Hematopoietic multipotent progenitor cell treated with erythropoietin and hydrocortisone succinate and interleukin-3 and kit ligand, for 15 days (in vitro differentiated cells): ENCODE data around the gene PUS1.
A peak's percentile ranks its signal among the peaks of the same experiment; 100 is the strongest.
"Not testable (repeated sequence)": the region's sequence is repeated elsewhere in the genome, so short reads cannot be mapped to it uniquely, and the experiment has no call there.

Experiments used
- DNase-seq: peaks from one replicate; pipeline ENCODE4 v3.0.0-alpha.2; 2015; ENCODE audit warnings: low spot score

Gene PUS1

DNA sequence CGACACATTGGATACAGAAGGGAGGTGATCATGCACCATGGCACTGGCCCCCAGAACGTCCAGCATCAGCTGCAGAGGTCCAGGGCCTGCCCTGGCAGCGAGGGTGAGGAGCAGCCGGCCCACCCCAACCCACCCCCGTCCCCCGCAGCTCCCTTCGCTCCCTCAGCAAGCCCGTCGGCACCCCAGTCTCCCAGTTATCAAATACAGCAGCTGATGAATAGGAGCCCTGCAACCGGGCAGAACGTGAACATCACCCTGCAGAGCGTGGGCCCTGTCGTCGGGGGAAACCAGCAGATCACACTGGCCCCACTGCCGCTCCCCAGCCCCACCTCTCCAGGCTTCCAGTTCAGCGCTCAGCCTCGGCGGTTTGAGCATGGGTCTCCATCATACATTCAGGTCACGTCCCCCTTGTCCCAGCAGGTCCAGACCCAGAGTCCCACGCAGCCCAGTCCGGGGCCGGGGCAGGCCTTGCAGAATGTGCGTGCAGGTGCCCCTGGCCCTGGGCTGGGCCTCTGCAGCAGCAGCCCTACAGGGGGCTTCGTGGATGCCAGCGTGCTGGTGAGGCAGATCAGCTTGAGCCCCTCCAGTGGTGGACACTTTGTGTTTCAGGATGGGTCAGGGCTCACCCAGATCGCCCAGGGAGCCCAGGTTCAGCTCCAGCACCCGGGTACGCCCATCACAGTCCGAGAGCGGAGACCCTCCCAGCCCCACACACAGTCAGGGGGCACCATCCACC, 31.7 kb downstream of the PUS1 start:
- not testable (repeated sequence) for DNase-seq

- not testable (repeated sequence) for DNase-seq
These were observed 32.3 kb downstream of the PUS1 start for GRCh38 chr12:131961328-131961727.

GRCh38 chr12:131962069-131962468, 33.0 kb downstream of the PUS1 start:
- no peak for DNase-seq

DNA sequence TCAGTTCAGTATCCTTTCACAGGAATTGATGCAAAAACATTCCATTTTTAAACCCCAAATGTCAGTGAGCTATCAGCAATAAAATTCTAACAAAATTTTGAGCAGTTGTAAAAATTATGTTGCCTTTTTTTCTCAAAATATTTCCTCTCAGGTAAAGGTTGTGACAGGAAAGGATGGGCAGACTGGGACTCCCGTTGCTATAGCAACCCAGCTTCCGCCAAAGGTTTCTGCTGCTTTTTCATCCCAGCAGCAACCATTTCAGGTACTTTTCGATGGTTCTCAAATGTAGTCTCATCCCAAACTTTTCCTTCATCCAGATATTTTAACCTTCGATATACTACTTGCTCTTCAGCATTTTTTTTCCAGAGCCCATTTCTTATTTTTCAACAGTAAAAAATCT, 34.3 kb downstream of the PUS1 start:
- no peak for DNase-seq

DNA sequence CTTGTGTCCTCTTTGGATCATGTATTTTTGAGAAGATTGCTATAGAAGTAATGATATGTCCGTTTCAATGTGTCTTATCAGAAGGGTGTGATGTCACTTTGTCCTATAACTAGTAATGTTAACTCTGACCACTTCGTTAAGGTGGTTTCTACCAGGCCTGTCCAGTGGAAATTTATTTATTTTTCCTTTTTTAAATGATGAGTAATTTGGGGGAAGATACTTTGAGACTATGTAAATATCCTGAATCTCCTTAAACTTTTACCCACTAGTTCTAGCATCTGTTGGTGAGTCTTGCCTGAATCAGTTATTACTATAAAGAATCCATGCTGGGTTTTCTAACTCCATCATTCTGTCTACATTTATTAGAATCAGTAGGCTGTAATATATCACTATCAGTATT, 36.0 kb downstream of the PUS1 start:
- DNase-seq = no peak

- DNase-seq = no peak
These were observed 42.1 kb downstream of the PUS1 start for GRCh38 chr12:131971226-131971625.

DNA sequence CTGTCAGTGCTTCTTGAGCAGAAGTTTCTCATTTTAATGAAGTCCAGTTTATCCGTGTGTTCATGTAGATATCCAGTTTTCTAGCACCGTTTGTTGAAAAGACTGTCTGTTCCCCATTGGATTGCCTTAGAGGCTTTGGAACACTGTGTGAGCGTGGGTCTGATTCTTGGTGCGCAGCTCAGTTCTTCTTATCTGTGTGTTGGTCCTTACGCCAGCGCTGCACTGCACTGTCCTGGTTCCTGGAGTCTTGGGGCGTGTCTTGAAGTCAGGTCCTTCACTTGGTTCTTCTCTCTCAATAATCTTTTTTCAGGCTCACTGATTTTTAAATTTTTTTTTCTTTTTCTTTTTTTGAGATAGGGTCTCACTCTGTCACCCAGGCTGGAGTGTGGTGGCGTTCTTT, 46.2 kb downstream of the PUS1 start:
- DNase-seq = no peak

DNA sequence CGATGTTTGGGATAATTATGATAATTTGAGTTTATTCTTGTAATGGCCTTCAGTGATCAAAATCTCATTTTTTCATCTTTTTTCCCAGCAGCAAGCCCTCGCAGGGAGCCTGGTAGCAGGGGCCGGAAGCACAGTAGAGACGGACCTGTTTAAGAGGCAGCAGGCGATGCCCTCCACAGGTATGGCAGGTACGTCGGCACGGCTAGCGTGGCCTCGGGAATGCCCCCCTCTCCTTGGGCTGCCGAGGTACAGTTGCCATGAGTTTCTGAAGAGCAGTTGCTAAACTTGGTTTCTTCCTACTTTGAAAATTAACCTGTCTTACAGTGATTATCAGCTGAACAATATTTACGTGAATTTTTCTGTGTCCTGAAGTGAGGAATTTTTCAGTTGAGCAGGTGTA, 50.5 kb downstream of the PUS1 start:
- DNase-seq = no peak

DNA sequence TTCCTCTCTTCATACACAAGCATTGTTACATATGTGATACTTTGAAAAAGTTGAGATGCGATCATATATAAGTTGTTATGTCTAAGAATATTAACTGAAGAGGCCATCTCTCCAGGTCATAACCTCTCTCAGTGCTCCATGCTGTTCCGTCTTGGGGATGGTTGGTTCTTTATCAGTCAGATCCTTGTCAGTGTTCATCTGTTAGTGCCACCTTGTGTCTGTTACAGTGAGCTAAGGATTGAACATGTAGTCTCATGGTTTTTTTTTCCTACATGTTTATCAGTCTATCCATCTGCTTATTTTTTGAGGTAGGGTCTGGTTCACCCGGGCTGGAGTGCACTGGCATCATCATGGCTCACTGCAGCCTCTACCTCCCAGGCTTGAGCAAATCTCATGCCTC, 51.2 kb downstream of the PUS1 start:
- no peak for DNase-seq

GRCh38 chr12:131981388-131981787, 52.3 kb downstream of the PUS1 start:
- no peak for DNase-seq

GRCh38 chr12:131982041-131982440, 53.0 kb downstream of the PUS1 start:
- DNase-seq = no peak

DNA sequence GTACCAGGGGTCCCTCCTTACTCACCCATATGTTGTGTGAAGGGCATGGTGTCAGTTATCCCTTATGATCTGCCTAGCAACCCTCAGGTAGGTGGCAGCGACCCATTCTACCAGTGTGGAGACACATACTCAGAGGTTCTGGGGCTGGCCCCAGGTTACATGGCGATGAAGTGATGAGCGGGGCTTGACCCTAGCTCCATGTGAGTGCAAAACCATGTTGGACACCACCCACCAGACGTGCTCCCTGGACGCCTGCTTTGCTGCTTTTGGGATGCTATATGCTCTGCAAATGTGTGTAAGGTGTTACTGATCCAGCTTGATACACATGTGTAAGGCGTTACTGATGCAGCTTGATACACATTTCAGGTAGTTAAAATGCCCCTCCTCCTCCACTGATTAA, 54.0 kb downstream of the PUS1 start:
- DNase-seq = no peak

GRCh38 chr12:131983554-131983953, 54.5 kb downstream of the PUS1 start:
- no peak for DNase-seq

GRCh38 chr12:131984334-131984733, 55.3 kb downstream of the PUS1 start:
- DNase-seq = no peak

DNA sequence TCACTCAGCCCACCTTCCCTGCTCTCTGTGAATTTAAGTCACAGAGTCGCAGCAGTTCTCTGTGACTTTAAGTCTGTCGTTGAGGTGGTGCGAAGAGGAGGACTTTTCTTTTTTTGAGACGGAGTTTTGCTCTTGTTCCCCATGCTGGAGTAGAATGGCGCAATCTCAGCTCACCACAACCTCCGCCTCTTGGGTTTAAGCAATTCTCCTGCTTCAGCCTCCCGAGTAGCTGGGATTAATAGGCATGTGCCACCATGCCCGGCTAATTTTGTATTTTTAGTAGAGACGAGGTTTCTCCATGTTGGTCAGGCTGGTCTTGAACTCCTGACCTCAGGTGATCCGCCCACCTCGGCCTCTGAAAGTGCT, 56.4 kb downstream of the PUS1 start:
- not testable (repeated sequence) for DNase-seq

GRCh38 chr12:131986361-131986760, 57.3 kb downstream of the PUS1 start:
- DNase-seq = no peak

DNA sequence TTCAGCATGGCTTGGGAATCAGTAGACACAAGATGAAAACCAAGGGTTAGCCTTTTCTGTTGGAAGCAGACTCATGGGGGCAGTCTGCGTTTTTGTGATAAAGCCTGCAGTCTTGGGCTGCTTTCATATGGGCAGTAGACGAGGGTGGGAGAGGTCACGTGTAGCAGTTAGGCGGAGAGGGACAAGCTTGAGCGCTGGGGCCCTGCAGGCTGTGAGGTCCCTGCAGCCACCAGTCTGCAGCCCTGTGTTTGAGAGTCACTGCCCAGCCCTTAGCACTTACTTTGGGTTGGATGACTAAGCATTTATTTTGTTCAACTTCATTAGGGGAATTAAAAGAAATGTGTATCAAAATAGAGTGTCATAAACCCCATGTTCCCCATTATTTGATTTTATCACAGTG, 57.8 kb downstream of the PUS1 start:
- DNase-seq = peak; percentile 56

- DNase-seq = no peak
These were observed 58.5 kb downstream of the PUS1 start for GRCh38 chr12:131987552-131987951.

- no peak for DNase-seq
These were observed 59.1 kb downstream of the PUS1 start for GRCh38 chr12:131988054-131988796.

DNA sequence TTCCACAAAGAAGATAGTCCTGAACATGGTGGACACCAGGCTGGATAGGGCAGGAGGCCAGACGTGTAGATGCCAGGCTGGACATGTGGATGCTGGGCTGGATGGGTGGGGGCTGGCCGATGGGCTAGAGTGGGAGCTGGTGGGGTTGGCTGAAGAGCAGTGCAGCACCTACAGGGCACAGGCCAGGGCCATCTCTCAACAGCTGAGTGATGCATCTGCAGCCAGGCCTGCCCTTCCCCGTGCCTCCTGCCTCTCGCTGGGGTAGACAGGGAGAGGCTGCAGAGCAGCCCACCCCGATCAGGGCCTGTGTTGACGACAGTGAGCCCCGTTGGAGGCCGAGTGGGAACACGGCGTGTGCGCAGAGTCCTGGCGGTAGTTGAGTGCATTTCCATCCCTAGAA, 59.9 kb downstream of the PUS1 start:
- no peak for DNase-seq

- DNase-seq = no peak
These were observed 61.2 kb downstream of the PUS1 start for GRCh38 chr12:131990066-131990979.

DNA sequence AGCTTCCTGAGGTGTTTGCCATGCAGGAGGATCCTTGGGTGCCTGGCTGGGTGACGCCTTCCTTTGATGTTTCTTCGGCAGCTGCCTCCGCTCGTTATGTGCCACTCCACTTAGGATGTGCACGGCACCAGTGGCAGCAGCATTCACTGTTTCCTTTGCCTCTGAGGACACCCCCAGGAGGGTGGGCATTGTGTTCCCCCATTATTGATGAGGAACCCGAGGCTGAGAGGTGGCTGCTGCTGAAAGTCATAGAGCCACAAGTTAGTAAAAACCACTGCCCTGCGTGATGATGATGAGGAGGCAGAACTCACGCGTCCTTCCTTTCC, 61.9 kb downstream of the PUS1 start:
- DNase-seq = no peak
